K562 (cell line): ENCODE data around the gene OTULIN. TPM values are rescaled to one million over a fixed set of nuclear protein-coding genes. Genes with fewer than 3 reads are reported as not detected.

Experiments used
- ATAC-seq: fragments of 200-7000 bp; cut with Tn5 transposase; 3 replicates; pipeline ENCODE4 v1.9.1; 2020; ENCODE audit warnings: moderate library complexity
- BruUV-seq: library from RNA; stranded (reverse); fragments of 400-500 nt; replicated peaks from 2 replicates; lab custom pipeline; 2021; lab: Mats Ljungman, UMichigan
- CTCF ChIA-PET: fragments of 300-600 bp; formaldehyde crosslinking; extraction: SDS; loops from one replicate; lab custom pipeline; 2021; ENCODE audit warnings: low intra/inter-chr PET ratio; lab: Yijun Ruan, JAX
- POLR2A ChIA-PET: fragments of 300-600, 350-650 bp; sonication (Branson Sonifier 250); formaldehyde crosslinking; extraction: SDS; loops from one replicate; lab custom pipeline; 2021; ENCODE audit warnings: antibody characterized with exemption, inconsistent platforms; lab: Yijun Ruan, JAX
- DNase-seq, 4 experiments: peaks; one replicate each; pipeline versions ENCODE4 v3.0.0 to v3.0.0-alpha.2; 2011 to 2018; ENCODE audit warnings: low spot score in 3 of 4, mixed read lengths in 3 of 4; ENCODE audit errors: extremely low read depth in 1 of 4
- FAIRE-seq: peaks from 2 replicates; lab custom pipeline; 2011; peaks lifted over from hg19 to GRCh38; lab: Jason Lieb, UNC
- H2AFZ ChIP-seq: 2 replicates; pipeline ENCODE4 v1.6.0; 2011; ENCODE audit warnings: low read depth, low read length, control low read depth, inconsistent platforms
- H3K27ac ChIP-seq: fragments of 200-600 bp; 3 replicates; pipeline ENCODE4 v1.8.0; 2011; ENCODE audit warnings: low read depth, mild to moderate bottlenecking, control low read depth, inconsistent platforms, low read length, moderate library complexity, mixed read lengths; ENCODE audit errors: extremely low read depth
- H3K27me3 ChIP-seq, 2 experiments: fragments of 300-600 bp in 1 of 2; 2 replicates in 1 of 2; 3 replicates in 1 of 2; pipeline versions ENCODE4 v1.6.0 to v1.8.0; 2011; ENCODE audit warnings: inconsistent platforms in 2 of 2, low read length in 2 of 2, mild to moderate bottlenecking in 1 of 2, mixed read lengths in 1 of 2, moderate library complexity in 1 of 2; ENCODE audit not compliant: control insufficient read depth in 2 of 2, insufficient read depth in 2 of 2
- H3K36me3 ChIP-seq: fragments of 300-600 bp; 3 replicates; pipeline ENCODE4 v1.8.0; 2011; ENCODE audit warnings: mild to moderate bottlenecking, low read length, inconsistent platforms; ENCODE audit not compliant: control insufficient read depth, insufficient read depth
- H3K4me1 ChIP-seq, 2 experiments: fragments of 200-600 bp in 1 of 2; replicated peaks in 1 of 2; 2 replicates in 1 of 2; 3 replicates in 1 of 2; pipeline versions ENCODE4 v1.5.1 to v1.8.0; 2011; ENCODE audit warnings: inconsistent platforms in 2 of 2, low read length in 2 of 2, mild to moderate bottlenecking in 1 of 2, mixed read lengths in 1 of 2, moderate library complexity in 1 of 2; ENCODE audit not compliant: control insufficient read depth in 2 of 2, insufficient read depth in 2 of 2
- H3K4me2 ChIP-seq: 2 replicates; pipeline ENCODE4 v1.6.1; 2011; ENCODE audit warnings: low read length, control low read depth, inconsistent platforms, mixed read lengths; ENCODE audit not compliant: insufficient read depth
- H3K4me3 ChIP-seq: fragments of 200-600 bp; sonication (generic), shearing (Covaris generic); 2 replicates; pipeline ENCODE4 v1.5.1; 2016; ENCODE audit warnings: control low read depth, inconsistent platforms
- H3K79me2 ChIP-seq: fragments of 200-600 bp; 3 replicates; pipeline ENCODE4 v1.8.0; 2011; ENCODE audit warnings: low read length, inconsistent platforms; ENCODE audit not compliant: control insufficient read depth, insufficient read depth
- H3K9ac ChIP-seq, 2 experiments: 2 replicates each; pipeline versions ENCODE4 v1.6.0 to v1.6.1; 2011; ENCODE audit warnings: low read depth in 2 of 2, low read length in 2 of 2, control low read depth in 1 of 2, inconsistent platforms in 1 of 2, mild to moderate bottlenecking in 1 of 2, mixed read lengths in 1 of 2; ENCODE audit not compliant: insufficient read depth in 1 of 2
- H3K9me1 ChIP-seq: one replicate; pipeline ENCODE4 v1.6.0; 2011; ENCODE audit warnings: inconsistent platforms, mild to moderate bottlenecking, low read length, moderate library complexity; ENCODE audit not compliant: control insufficient read depth, insufficient read depth
- H3K9me3 ChIP-seq: replicated peaks from 2 replicates; pipeline ENCODE4 v1.5.1; 2011; ENCODE audit warnings: low read depth, low read length, inconsistent platforms; ENCODE audit not compliant: control insufficient read depth, insufficient read depth
- H4K20me1 ChIP-seq: replicated peaks from 2 replicates; pipeline ENCODE4 v1.6.1; 2011; ENCODE audit warnings: low read length, inconsistent platforms, mixed read lengths; ENCODE audit not compliant: control insufficient read depth, insufficient read depth
- CREB1 ChIP-seq, 2 experiments: sonication (generic) in 1 of 2; formaldehyde crosslinking in 1 of 2; IDR thresholded peaks; 2 replicates each; pipeline versions ENCODE4 v1.6.1 to v1.8.0; 2012 to 2022; ENCODE audit warnings: inconsistent platforms in 1 of 2, mild to moderate bottlenecking in 1 of 2, missing genetic modification reagents in 1 of 2, moderate library complexity in 1 of 2
- DMBX1 ChIP-seq: fragments of 250-450 bp; sonication (Bioruptor Pico); IDR thresholded peaks from 2 replicates; pipeline ENCODE4 v1.8.0; 2022; ENCODE audit warnings: inconsistent platforms, mild to moderate bottlenecking, moderate library complexity, borderline replicate concordance
- ESRRA ChIP-seq: fragments of 450-650 bp; IDR thresholded peaks from 2 replicates; pipeline ENCODE4 v1.6.1; 2014; ENCODE audit warnings: low read depth, mild to moderate bottlenecking, moderate library complexity, borderline replicate concordance
- ESRRB ChIP-seq: fragments of 250-450 bp; sonication (Bioruptor Pico); IDR thresholded peaks from 2 replicates; pipeline ENCODE4 v1.5.0; 2020; ENCODE audit warnings: mild to moderate bottlenecking, moderate library complexity, borderline replicate concordance
- NR2F6 ChIP-seq: fragments of 450-650 bp; formaldehyde crosslinking; IDR thresholded peaks from 2 replicates; pipeline ENCODE4 v1.4.0; 2020; ENCODE audit warnings: mild to moderate bottlenecking
- PHF20 ChIP-seq: fragments of 450-650 bp; IDR thresholded peaks from 2 replicates; pipeline ENCODE4 v1.6.1; 2018; ENCODE audit not compliant: partially characterized antibody
- RBM22 ChIP-seq: fragments of 200-400 bp; formaldehyde crosslinking; IDR thresholded peaks from 2 replicates; pipeline ENCODE4 v1.6.1; 2018; ENCODE audit warnings: low read length, low read depth; ENCODE audit not compliant: poor library complexity, severe bottlenecking
- SAP30 ChIP-seq: fragments of 200-600 bp; sonication (generic); IDR thresholded peaks from 2 replicates; pipeline ENCODE4 v1.6.1; 2012; ENCODE audit warnings: borderline replicate concordance, low read depth, mild to moderate bottlenecking, moderate library complexity, low read length, control low read depth, inconsistent platforms; ENCODE audit not compliant: insufficient read depth, poor library complexity, severe bottlenecking
- SIRT6 ChIP-seq: IDR thresholded peaks from one replicate; pipeline ENCODE4 v1.6.1; 2012; ENCODE audit warnings: low read depth, mild to moderate bottlenecking, control low read depth, inconsistent platforms, low read length, moderate library complexity
- TAF15 ChIP-seq: fragments of 200-400 bp; formaldehyde crosslinking; IDR thresholded peaks from 2 replicates; pipeline ENCODE4 v1.6.1; 2017; ENCODE audit warnings: mild to moderate bottlenecking, low read depth, low read length, moderate library complexity
- TEAD2 ChIP-seq: fragments of 450-650 bp; IDR thresholded peaks from 2 replicates; pipeline ENCODE4 v1.6.1; 2016; ENCODE audit warnings: missing genetic modification characterization, control low read depth, missing compliant biosample characterization
- ZBTB8A ChIP-seq: fragments of 450-650 bp; IDR thresholded peaks from 2 replicates; pipeline ENCODE4 v1.6.1; 2018; ENCODE audit warnings: mild to moderate bottlenecking, moderate library complexity; ENCODE audit not compliant: partially characterized antibody
- ZNF507 ChIP-seq: conservative IDR thresholded peaks from 2 replicates; pipeline ENCODE4 v1.6.1; 2017; ENCODE audit warnings: missing genetic modification characterization, missing compliant biosample characterization
- ZNF695 ChIP-seq: fragments of 450-650 bp; formaldehyde crosslinking; IDR thresholded peaks from 2 replicates; pipeline ENCODE4 v1.4.0; 2020; ENCODE audit warnings: mild to moderate bottlenecking, moderate library complexity
- ZNF76 ChIP-seq: fragments of 250-450 bp; sonication (Bioruptor Pico); IDR thresholded peaks from 2 replicates; pipeline ENCODE4 v1.4.0; 2020; ENCODE audit warnings: mild to moderate bottlenecking, moderate library complexity, borderline replicate concordance
- ZNF77 ChIP-seq: fragments of 250-450 bp; sonication (Bioruptor Pico); IDR thresholded peaks from 2 replicates; pipeline ENCODE4 v1.5.0; 2020
- WGBS: fragments of 100-300 bp; shearing (Covaris generic); methylation state at CpG from one replicate; pipeline ENCODE4 v1.1.6; 2016; ENCODE audit warnings: low coverage, mixed read lengths; ENCODE audit not compliant: insufficient coverage; ENCODE audit errors: missing lambda C conversion rate; 5-methylcytosine and 5-hydroxymethylcytosine counted together
- in situ Hi-C: fragments of 300-500 bp; cut with MboI; formaldehyde crosslinking; loops from 4 replicates; pipeline ENCODE4 v1.15.0; 2018; ENCODE audit warnings: inconsistent platforms, mixed read lengths
- intact Hi-C: fragments of 100-400 bp; cut with micrococcal nuclease; formaldehyde crosslinking; loops from 2 replicates; pipeline ENCODE4 v1.14.2; 2022
- polyA plus RNA-seq, 8 experiments: library from polyadenylated mRNA; depleted of rRNA in 4 of 8; stranded (reverse) in 5 of 8; unstranded in 3 of 8; fragments of >200 nt; fragmentation: Nextera tagmentation in 2 of 8; fragmentation: Illumina TruSeq in 1 of 8; extraction: Ambion mirVana in 2 of 8; extraction: Trizol in 1 of 8; gene quantifications; 2 replicates each; pipeline versions ENCODE4 v1.2.1 to v1.2.3, GENCODE V29; 2011 to 2014; ENCODE audit warnings: inconsistent platforms in 1 of 8, missing spikeins in 1 of 8
- total RNA-seq, 7 experiments: library from RNA; depleted of rRNA in 6 of 7; stranded (reverse); fragments of >200 nt in 6 of 7; fragmentation: Illumina TruSeq in 2 of 7; extraction: Trizol in 2 of 7; gene quantifications; 2 replicates each; pipeline versions ENCODE4 v1.2.1 to v1.2.3, GENCODE V29; 2011 to 2021; ENCODE audit warnings: low replicate concordance in 1 of 7
- TF ChIP-seq, protein P1 (sequence below): fragments of 250-450 bp; sonication (Bioruptor Pico); IDR thresholded peaks from 2 replicates; pipeline ENCODE4 v1.9.0; 2021; ENCODE audit warnings: mild to moderate bottlenecking
- TF ChIP-seq, protein P2 (sequence below): fragments of 250-450 bp; sonication (Bioruptor Pico); IDR thresholded peaks from 2 replicates; pipeline ENCODE4 v1.4.0; 2020; ENCODE audit warnings: mild to moderate bottlenecking

Gene OTULIN
- total and polyA plus RNA-seq, 9 of the 15 experiments (the other 6 are each of a cell fraction or from before 2014, with no cell fraction given) = 3.3 to 33.6 (median 20.1) TPM

DNA sequence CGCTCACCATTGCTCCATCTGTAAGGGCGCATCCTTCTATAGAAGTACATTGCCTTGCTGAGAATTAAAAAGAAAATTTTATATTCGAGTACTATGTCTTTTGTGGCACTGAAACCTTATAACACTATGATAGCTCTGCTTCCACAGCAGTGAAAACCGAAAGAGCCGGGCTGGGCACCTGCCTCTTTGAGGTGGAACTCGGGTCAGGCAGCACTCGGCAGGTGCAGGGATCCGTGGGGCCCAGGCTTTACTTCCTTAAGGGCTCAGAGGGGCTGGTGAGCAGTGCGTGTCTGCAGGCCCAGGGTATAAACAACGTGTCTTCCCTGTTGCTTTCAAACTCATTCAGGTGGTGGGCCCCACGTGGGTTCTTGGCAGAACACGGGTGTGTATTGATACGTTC is 69.9 kb downstream of the OTULIN start (continued):
- no peak for TF ChIP-seq NR2F6
- TF ChIP-seq ESRRA = no peak
- TF ChIP-seq ESRRB (CRISPR knock-in tag) = no peak
- TF ChIP-seq ZNF77 = no peak
- TF ChIP-seq TAF15 = no peak
- TF ChIP-seq, protein P1, sequence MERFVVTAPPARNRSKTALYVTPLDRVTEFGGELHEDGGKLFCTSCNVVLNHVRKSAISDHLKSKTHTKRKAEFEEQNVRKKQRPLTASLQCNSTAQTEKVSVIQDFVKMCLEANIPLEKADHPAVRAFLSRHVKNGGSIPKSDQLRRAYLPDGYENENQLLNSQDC (CRISPR knock-in tag) = no peak

DNA sequence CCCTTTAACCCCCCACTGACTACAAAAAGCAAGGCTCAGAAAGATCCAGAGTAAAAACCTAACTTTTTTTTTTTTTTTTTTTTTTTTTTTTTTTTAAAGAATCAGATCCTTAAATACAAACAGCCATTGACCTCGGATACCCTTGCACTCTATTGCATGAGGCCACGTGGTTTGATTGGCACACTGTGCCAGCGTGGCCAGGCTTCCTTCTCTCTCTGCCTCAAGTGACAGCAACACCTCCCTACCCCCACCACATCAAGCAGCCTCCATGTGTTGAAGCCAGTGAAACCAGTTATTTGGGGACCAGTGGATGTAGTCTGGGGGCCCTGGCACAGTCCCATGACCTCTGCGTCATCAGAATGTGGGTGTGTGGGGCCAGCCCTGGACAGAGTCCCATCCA is 71.4 kb downstream of the OTULIN start:
- no peak overlapping the region for H3K4me3 ChIP-seq
- H3K79me2 ChIP-seq = no peaks in the 10 kb centered on the region
- no peaks in the 10 kb centered on the region for H4K20me1 ChIP-seq
- in situ Hi-C loops = no loop called here
- no peaks in the 10 kb centered on the region for H3K9me1 ChIP-seq
- peaks cover 0 to 4% of the 10 kb centered on the region in 2 experiments; a peak in 1 of 5 replicates for H3K4me1 ChIP-seq
- no peak overlapping the region for H2AFZ ChIP-seq
- CTCF ChIA-PET = no interaction called here
- intact Hi-C loops = no loop called here
- peaks cover 13 to 32% of the 10 kb centered on the region in 2 experiments; a peak in 4 of 5 replicates for H3K27me3 ChIP-seq
- no peak overlapping the region for H3K27ac ChIP-seq
- H3K9me3 ChIP-seq = no peaks in the 10 kb centered on the region
- ATAC-seq (no peak), DNase-seq (no peak), FAIRE-seq (no peak)
- 14% methylated on average over 4 of the region's 4 CpGs for WGBS
- H3K4me2 ChIP-seq = no peak overlapping the region
- BruUV-seq = no TSS peak
- no peak overlapping the region for H3K9ac ChIP-seq
- H3K36me3 ChIP-seq = no peaks in the 10 kb centered on the region
- POLR2A ChIA-PET = no interaction called here
- TF ChIP-seq DMBX1 (no peak), SIRT6 (no peak), SAP30 (no peak), TEAD2 (tag) (no peak), ZNF76 (CRISPR knock-in tag) (no peak), ZBTB8A (no peak), RBM22 (no peak), CREB1 (IDR thresholded peaks at IDR 0.05) (no peak), CREB1 (CRISPR knock-in tag; IDR thresholded peaks at IDR 0.05) (no peak), ZNF507 (no peak), PHF20 (no peak), ZNF695 (CRISPR knock-in tag) (no peak)
- TF ChIP-seq, protein P2, sequence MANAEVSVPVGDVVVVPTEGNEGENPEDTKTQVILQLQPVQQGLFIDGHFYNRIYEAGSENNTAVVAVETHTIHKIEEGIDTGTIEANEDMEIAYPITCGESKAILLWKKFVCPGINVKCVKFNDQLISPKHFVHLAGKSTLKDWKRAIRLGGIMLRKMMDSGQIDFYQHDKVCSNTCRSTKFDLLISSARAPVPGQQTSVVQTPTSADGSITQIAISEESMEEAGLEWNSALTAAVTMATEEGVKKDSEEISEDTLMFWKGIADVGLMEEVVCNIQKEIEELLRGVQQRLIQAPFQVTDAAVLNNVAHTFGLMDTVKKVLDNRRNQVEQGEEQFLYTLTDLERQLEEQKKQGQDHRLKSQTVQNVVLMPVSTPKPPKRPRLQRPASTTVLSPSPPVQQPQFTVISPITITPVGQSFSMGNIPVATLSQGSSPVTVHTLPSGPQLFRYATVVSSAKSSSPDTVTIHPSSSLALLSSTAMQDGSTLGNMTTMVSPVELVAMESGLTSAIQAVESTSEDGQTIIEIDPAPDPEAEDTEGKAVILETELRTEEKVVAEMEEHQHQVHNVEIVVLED (CRISPR knock-in tag) = no peak
